ENCODE results near the gene DYNLT2.

The DYNLT2 gene

DNA sequence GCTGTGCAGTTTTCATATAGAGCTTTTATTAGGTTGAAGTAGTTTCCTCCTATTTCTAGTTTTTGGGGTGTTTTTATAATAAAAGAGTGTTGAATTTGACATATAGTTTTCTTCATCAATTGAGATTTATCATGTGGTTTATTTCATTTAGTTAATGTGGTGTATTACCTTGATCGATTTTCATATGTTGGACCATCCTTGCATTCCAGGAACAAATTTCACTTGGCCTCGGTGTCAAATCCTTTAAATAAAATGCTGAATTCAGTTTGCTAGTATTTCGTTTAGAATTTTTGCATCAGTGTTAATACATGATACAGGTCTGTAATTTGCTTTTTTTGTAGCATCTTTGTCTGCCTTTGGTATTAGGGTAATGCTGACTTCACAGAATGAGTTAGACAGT, 6.0 kb downstream of the DYNLT2 start:
- in situ Hi-C loops (cut with HindIII; ENCODE audit: low sequenced_read_pairs): no loop called here
- no peak overlapping the region for H3K4me3 ChIP-seq (ENCODE audit: low read depth, low read length)
- DNase-seq (ENCODE audit: low read depth): no peak
- no peak for TF ChIP-seq CTCF (IDR thresholded peaks at IDR 0.05; ENCODE audit: low read depth, low read length, missing control alignments)

DNA sequence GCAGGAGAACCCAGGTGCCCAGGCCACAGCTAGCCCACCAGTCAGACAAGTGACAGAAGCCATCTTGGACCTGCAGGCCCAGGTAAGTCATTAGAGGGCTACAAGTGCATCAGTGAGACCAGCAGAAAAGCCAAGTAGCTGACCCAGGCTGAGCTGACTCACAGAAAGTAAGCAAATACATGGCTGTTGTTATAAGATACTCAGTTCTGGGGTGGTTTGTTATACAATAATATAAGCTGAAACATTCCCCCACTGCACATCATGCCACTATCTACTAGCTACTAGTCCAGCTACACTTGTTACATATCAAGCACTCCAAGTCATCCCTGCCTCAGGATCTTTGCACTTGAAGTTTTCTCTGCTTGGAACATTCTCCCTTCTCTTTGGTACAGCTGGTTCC, 10.0 kb downstream of the DYNLT2 start:
- H3K4me3 ChIP-seq (ENCODE audit: low read depth, low read length): no peak overlapping the region
- no peak for TF ChIP-seq CTCF (IDR thresholded peaks at IDR 0.05; ENCODE audit: low read depth, low read length, missing control alignments)
- DNase-seq (ENCODE audit: low read depth): no peak
- in situ Hi-C loops (cut with HindIII; ENCODE audit: low sequenced_read_pairs): no loop called here

DNA sequence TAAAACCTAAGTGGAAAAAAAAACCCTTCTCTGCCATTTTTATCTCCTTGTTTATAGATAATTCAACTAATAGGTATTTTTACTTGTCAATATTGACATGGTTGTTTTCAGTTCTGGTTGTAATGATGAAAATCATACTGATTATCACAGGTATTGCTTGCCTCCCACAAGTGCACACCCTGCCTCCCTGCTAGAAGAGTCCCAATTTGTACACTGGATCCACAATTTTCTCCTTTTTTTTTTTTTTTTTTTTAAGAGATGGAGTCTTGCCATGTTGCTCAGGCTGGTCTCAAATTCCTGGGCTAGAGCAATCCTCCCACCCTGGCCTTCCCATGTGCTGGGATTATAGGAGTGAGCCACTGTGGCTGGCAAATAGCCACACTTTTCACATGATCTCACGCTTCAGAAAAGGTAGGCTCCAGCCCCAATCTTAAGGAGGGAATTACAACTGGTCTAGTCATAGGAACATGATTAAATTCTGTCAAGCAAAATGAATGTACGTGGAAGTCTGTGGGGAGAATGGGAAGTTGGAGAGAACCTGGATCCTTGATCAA, 12.3 kb downstream of the DYNLT2 start:
- in situ Hi-C loops (cut with HindIII; ENCODE audit: low sequenced_read_pairs): no loop called here
- H3K4me3 ChIP-seq (ENCODE audit: low read depth, low read length): no peak overlapping the region
- no peak for DNase-seq (ENCODE audit: low read depth)
- no peak for TF ChIP-seq CTCF (IDR thresholded peaks at IDR 0.05; ENCODE audit: low read depth, low read length, missing control alignments)

DNA sequence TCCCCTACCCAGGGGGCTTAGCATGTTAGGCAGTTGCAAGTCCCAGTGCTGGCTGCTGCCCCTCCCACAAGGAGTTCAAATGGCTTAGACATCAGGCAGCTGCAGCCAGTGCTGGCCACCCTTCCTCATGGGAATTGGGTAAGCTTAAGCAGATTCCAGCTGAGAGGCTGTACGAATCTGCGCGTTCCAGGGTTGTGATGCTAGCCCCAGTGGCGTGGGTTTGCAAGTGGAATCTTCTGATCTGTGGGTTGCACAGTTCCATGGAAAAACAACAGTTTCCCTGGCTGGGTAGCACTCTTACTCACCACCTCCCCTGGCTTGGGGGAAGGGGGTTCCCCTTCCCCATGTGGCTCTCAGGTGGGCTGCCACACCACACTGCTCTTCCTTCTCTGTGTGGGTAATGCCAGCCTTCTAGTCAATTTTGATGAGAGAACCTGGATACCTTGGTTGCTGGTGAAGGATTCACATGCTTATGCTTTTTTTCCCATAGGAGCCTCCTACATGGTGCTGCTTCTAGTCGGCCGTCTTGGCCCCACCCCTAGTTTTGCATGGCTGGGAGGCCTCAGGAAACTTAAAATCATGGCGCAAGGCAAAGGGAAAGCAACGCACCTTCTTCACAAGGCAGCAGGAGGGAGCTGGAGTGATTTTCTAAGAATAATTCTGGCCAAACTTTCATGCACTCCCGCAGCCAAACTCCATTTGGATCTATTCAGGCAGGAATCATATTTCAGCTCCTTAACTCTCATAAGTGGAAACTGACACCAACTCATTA, 13.0 kb downstream of the DYNLT2 start:
- DNase-seq (ENCODE audit: low read depth): no peak
- no peak for TF ChIP-seq CTCF (IDR thresholded peaks at IDR 0.05; ENCODE audit: low read depth, low read length, missing control alignments)
- no peak overlapping the region for H3K4me3 ChIP-seq (ENCODE audit: low read depth, low read length)
- in situ Hi-C loops (cut with HindIII; ENCODE audit: low sequenced_read_pairs): no loop called here

- TF ChIP-seq CTCF (IDR thresholded peaks at IDR 0.05; ENCODE audit: low read depth, low read length, missing control alignments): no peak
- in situ Hi-C loops (cut with HindIII; ENCODE audit: low sequenced_read_pairs): no loop called here
- DNase-seq (ENCODE audit: low read depth): no peak
- no peak overlapping the region for H3K4me3 ChIP-seq (ENCODE audit: low read depth, low read length)
Measured at GRCh38 chr6:169729961-169730360, 21.4 kb downstream of the DYNLT2 start.

DNA sequence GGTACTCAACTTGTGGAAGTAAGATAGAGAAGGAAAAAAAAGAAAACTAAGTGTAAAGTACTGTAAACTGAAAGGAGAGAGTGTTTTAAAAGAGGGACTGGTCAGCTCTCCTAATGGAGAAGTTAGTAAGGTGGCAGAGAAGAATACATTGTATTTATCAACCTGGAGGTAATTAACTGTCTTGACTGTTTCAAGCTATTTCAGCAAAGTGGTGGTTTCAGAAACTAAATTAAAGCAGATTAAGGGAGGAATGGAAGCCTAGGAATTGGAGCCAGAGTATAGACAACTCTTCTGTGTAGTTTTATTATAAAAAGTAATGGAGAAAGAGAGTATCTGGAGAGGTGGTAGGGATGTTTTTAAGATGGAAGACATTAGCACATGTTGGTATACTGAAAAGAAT, 24.4 kb downstream of the DYNLT2 start:
- no peak for TF ChIP-seq CTCF (IDR thresholded peaks at IDR 0.05; ENCODE audit: low read depth, low read length, missing control alignments)
- in situ Hi-C loops (cut with HindIII; ENCODE audit: low sequenced_read_pairs): no loop called here
- H3K4me3 ChIP-seq (ENCODE audit: low read depth, low read length): no peak overlapping the region
- no peak for DNase-seq (ENCODE audit: low read depth)

Measured in astrocyte of the cerebellum (primary cell).